Neural cell (in vitro differentiated cells): ENCODE data around the gene CFAP20DC.

Experiments used
- CTCF ChIP-seq: fragments of 450-650 bp; IDR thresholded peaks from 2 replicates; pipeline ENCODE4 v1.5.1; 2014; ENCODE audit warnings: antibody characterized with exemption, mild to moderate bottlenecking, moderate library complexity; ENCODE audit not compliant: poor library complexity, severe bottlenecking
- POLR2AphosphoS5 ChIP-seq: IDR thresholded peaks from 2 replicates; pipeline ENCODE4 v1.6.1; 2012

GRCh38 chr3:58863206-58863605 lies 186.6 kb downstream of the CFAP20DC start:
- no peak for TF ChIP-seq POLR2AphosphoS5
- no peak for TF ChIP-seq CTCF
